Erythroblast (primary cell): Measurements from ENCODE around the gene TM9SF4.

Experiments used
- GATA1 ChIP-seq: IDR thresholded peaks from 2 replicates; pipeline ENCODE4 v1.6.1; 2011; ENCODE audit warnings: low read depth, mild to moderate bottlenecking, control low read depth, low read length, moderate library complexity
- POLR2A ChIP-seq: IDR thresholded peaks from 2 replicates; pipeline ENCODE4 v1.6.1; 2011; ENCODE audit warnings: mild to moderate bottlenecking, low read length

- TF ChIP-seq POLR2A (no peak), GATA1 (no peak)
Measured at GRCh38 chr20:32114305-32114960, 4.9 kb downstream of the TM9SF4 start.
